Fibroblast of lung (primary cell): Measurements from ENCODE around the gene CCDC120. TPM values are rescaled to one million over a fixed set of nuclear protein-coding genes. Genes with fewer than 3 reads are reported as not detected.

ENCODE experiments used
- DNase-seq, 2 donors: peaks; one replicate each; pipeline versions ENCODE4 v3.0.0 to v3.0.0-alpha.2; 2010; ENCODE audit warnings: low read depth in 2 of 2
- H2AFZ ChIP-seq: 2 replicates; pipeline ENCODE4 v1.5.1; 2012; ENCODE audit warnings: low read length, control low read depth, inconsistent platforms
- H3K27ac ChIP-seq: 2 replicates; pipeline ENCODE4 v1.5.1; 2011; ENCODE audit warnings: low read length, control low read depth; ENCODE audit not compliant: insufficient read depth
- H3K27me3 ChIP-seq: 2 replicates; pipeline ENCODE4 v1.5.1; 2011; ENCODE audit warnings: mild to moderate bottlenecking, low read length; ENCODE audit not compliant: control insufficient read depth, insufficient read depth
- H3K36me3 ChIP-seq: 2 replicates; pipeline ENCODE4 v1.5.1; 2011; ENCODE audit warnings: low read length; ENCODE audit not compliant: control insufficient read depth, insufficient read depth
- H3K4me1 ChIP-seq: 2 replicates; pipeline ENCODE4 v1.5.1; 2011; ENCODE audit warnings: low read length; ENCODE audit not compliant: control insufficient read depth, insufficient read depth; ENCODE audit errors: extremely low read depth
- H3K4me2 ChIP-seq: 2 replicates; pipeline ENCODE4 v1.5.1; 2011; ENCODE audit warnings: low read length, control low read depth; ENCODE audit not compliant: insufficient read depth; ENCODE audit errors: extremely low read depth
- H3K4me3 ChIP-seq, 4 experiments: fragments of 200-600 bp in 1 of 4; sonication (generic) in 1 of 4; replicated peaks in 1 of 4; 2 replicates each; pipeline ENCODE4 v1.5.1; 2011 to 2016; ENCODE audit warnings: low read length in 4 of 4, low read depth in 3 of 4, mild to moderate bottlenecking in 3 of 4, control low read depth in 2 of 4, inconsistent platforms in 1 of 4, mixed read lengths in 1 of 4; ENCODE audit not compliant: insufficient read depth in 1 of 4; ENCODE audit errors: control extremely low read depth in 1 of 4
- H3K79me2 ChIP-seq: 2 replicates; pipeline ENCODE4 v1.5.1; 2012; ENCODE audit warnings: mild to moderate bottlenecking, low read length, inconsistent platforms; ENCODE audit not compliant: control insufficient read depth, insufficient read depth
- H3K9ac ChIP-seq: 2 replicates; pipeline ENCODE4 v1.5.1; 2011; ENCODE audit warnings: mild to moderate bottlenecking, low read length, control low read depth; ENCODE audit not compliant: insufficient read depth
- H3K9me3 ChIP-seq: 2 replicates; pipeline ENCODE4 v1.5.1; 2012; ENCODE audit warnings: low read depth, low read length; ENCODE audit not compliant: control insufficient read depth, insufficient read depth
- H4K20me1 ChIP-seq: 2 replicates; pipeline ENCODE4 v1.5.1; 2011; ENCODE audit warnings: low read length; ENCODE audit not compliant: control insufficient read depth, insufficient read depth; ENCODE audit errors: extremely low read depth
- CTCF ChIP-seq, 2 donors: IDR thresholded peaks in 1 of 2; conservative IDR thresholded peaks in 1 of 2; 1 replicate in 1 of 2; 2 replicates in 1 of 2; pipeline ENCODE4 v1.5.1; 2011 to 2012; ENCODE audit warnings: low read length in 2 of 2, control low read depth in 1 of 2, inconsistent platforms in 1 of 2, low read depth in 1 of 2, mild to moderate bottlenecking in 1 of 2
- EZH2 ChIP-seq: IDR thresholded peaks from 2 replicates; pipeline ENCODE4 v1.5.1; 2012; ENCODE audit warnings: low read length, control low read depth, mild to moderate bottlenecking; ENCODE audit errors: missing control alignments
- polyA plus RNA-seq, 2 donors: library from polyadenylated mRNA; depleted of rRNA in 1 of 2; stranded (reverse) in 1 of 2; unstranded in 1 of 2; fragments of >200 nt; gene quantifications; 2 replicates each; pipeline ENCODE4 v1.2.1, GENCODE V29; 2011 to 2012; ENCODE audit warnings: missing spikeins in 1 of 2
- total RNA-seq: library from RNA; depleted of rRNA; stranded (reverse); fragments of >200 nt; gene quantifications from 2 replicates; pipeline ENCODE4 v1.2.1, GENCODE V29; 2014

CCDC120 gene
- total and polyA plus RNA-seq, 2 donors (not counting 1 experiment from before 2014, with no cell fraction given) = 0.52 to 0.66 TPM

DNA sequence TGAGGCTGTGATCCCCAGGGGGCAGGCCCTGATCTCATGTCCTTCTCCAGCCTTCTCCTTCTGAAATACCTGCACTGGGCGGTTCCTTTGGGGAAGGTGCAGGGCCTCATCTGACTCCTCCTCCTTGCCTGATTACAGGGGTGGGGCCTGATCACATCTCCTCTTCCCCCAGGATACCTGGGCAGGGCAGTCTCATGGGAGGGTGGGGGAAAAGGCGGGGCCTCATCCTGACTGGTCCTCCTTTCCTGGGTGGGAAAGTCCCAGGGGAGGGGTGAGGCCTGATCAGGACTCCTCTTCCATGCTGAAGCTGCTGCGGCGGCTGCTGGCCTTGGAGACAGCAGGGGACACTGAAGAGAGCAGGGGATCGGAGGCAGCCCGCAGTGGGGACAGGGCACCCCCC, 28.9 kb upstream of the CCDC120 start:
- Histone ChIP-seq H3K9ac (no peak overlapping the region), H3K9me3 (no peaks in the 10 kb centered on the region), H3K4me3 (no peak overlapping the region), H3K79me2 (peaks cover 4% of the 10 kb centered on the region), H3K4me2 (no peak overlapping the region), H3K27me3 (no peaks in the 10 kb centered on the region), H2AFZ (no peak overlapping the region), H3K27ac (no peak overlapping the region), H3K4me1 (no peaks in the 10 kb centered on the region), H4K20me1 (no peaks in the 10 kb centered on the region), H3K36me3 (peaks cover 14% of the 10 kb centered on the region)
- TF ChIP-seq CTCF (conservative IDR thresholded peaks at IDR 0.05 in 1 of 2, IDR thresholded peaks at IDR 0.05 in 1 of 2; ENCODE audit: low read depth in 1 of 2, low read length in 2 of 2) = no peak
- TF ChIP-seq EZH2 = no peak
- DNase-seq = no peak

- DNase-seq = no peak
- Histone ChIP-seq H3K4me3 (no peak overlapping the region), H3K27ac (no peak overlapping the region), H3K79me2 (peaks cover 4% of the 10 kb centered on the region), H4K20me1 (no peaks in the 10 kb centered on the region), H3K4me2 (no peak overlapping the region), H3K4me1 (no peaks in the 10 kb centered on the region), H2AFZ (no peak overlapping the region), H3K27me3 (no peaks in the 10 kb centered on the region), H3K9ac (no peak overlapping the region), H3K9me3 (no peaks in the 10 kb centered on the region), H3K36me3 (peaks cover 14% of the 10 kb centered on the region)
- TF ChIP-seq EZH2 (no peak), CTCF (conservative IDR thresholded peaks at IDR 0.05 in 1 of 2, IDR thresholded peaks at IDR 0.05 in 1 of 2; ENCODE audit: low read depth in 1 of 2, low read length in 2 of 2) (no peak)
These were observed 28.5 kb upstream of the CCDC120 start for GRCh38 chrX:49030283-49030682.

GRCh38 chrX:49037883-49038475, 20.8 kb upstream of the CCDC120 start:
- Histone ChIP-seq H2AFZ (no peak overlapping the region), H3K36me3 (peaks cover 24% of the 10 kb centered on the region), H3K27me3 (no peaks in the 10 kb centered on the region), H3K27ac (peak overlapping the region; percentile 77), H3K4me1 (peaks cover 9% of the 10 kb centered on the region), H3K4me3 (no peak overlapping the region), H3K79me2 (peaks cover 50% of the 10 kb centered on the region), H4K20me1 (no peaks in the 10 kb centered on the region), H3K9ac (no peak overlapping the region), H3K9me3 (no peaks in the 10 kb centered on the region), H3K4me2 (no peak overlapping the region)
- DNase-seq = peak; percentile 45 to 73
- TF ChIP-seq EZH2 = no peak
- TF ChIP-seq CTCF (conservative IDR thresholded peaks at IDR 0.05 in 1 of 2, IDR thresholded peaks at IDR 0.05 in 1 of 2; ENCODE audit: low read depth in 1 of 2, low read length in 2 of 2) = no peak
